Activated B cell treated with CpG ODN at 0.5 μM for 24 hours (primary cell): ENCODE data around the gene OR52K2. TPM values are rescaled to one million over a fixed set of nuclear protein-coding genes. Genes with fewer than 3 reads are reported as not detected.

Experiments used
- ATAC-seq: fragments of 200-7000 bp; cut with Tn5 transposase; one replicate; pipeline ENCODE4 v1.10.0; 2021; ENCODE audit warnings: low read depth, mild to moderate bottlenecking, moderate library complexity
- CTCF ChIA-PET: fragments of 350-600 bp; sonication (Branson Sonifier 250); formaldehyde crosslinking; loops from one replicate; lab custom pipeline; 2021; ENCODE audit warnings: antibody characterized with exemption; lab: Charles Lee
- POLR2A ChIA-PET: fragments of 350-600 bp; sonication (Branson Sonifier 250); formaldehyde crosslinking; loops from one replicate; lab custom pipeline; 2021; ENCODE audit warnings: antibody characterized with exemption; lab: Charles Lee
- DNase-seq: peaks from one replicate; pipeline ENCODE4 v3.0.0; 2022
- H3K27ac Mint-ChIP-seq: one replicate; pipeline ENCODE4 v1.8.0; 2020; ENCODE audit warnings: mixed read lengths
- H3K27me3 Mint-ChIP-seq: one replicate; pipeline ENCODE4 v1.8.0; 2021; ENCODE audit warnings: mixed read lengths
- H3K36me3 Mint-ChIP-seq: one replicate; pipeline ENCODE4 v1.8.0; 2021; ENCODE audit warnings: low read depth, mixed read lengths
- H3K4me1 Mint-ChIP-seq: one replicate; pipeline ENCODE4 v1.8.0; 2021; ENCODE audit warnings: mixed read lengths
- H3K4me3 Mint-ChIP-seq: one replicate; pipeline ENCODE4 v1.8.0; 2020; ENCODE audit warnings: mild to moderate bottlenecking, mixed read lengths
- H3K9me3 Mint-ChIP-seq: one replicate; pipeline ENCODE4 v1.8.0; 2020; ENCODE audit warnings: mixed read lengths
- intact Hi-C: fragments of 100-400 bp; cut with micrococcal nuclease; formaldehyde crosslinking; loops from one replicate; pipeline ENCODE4 v1.15.1; 2024
- total RNA-seq: library from RNA; stranded (reverse); gene quantifications from 2 replicates; pipeline ENCODE4 v1.2.3, GENCODE V29; 2022
- TF ChIP-seq, protein P1 (sequence below): fragments of 200-600 bp; IDR thresholded peaks from one replicate; pipeline ENCODE4 v1.8.0; 2022; ENCODE audit warnings: antibody characterized with exemption, mild to moderate bottlenecking

Gene OR52K2
- total RNA-seq, 1 donor from 2014 or later, result not detected

- ChIA-PET POLR2A (no interaction called here), CTCF (no interaction called here)
- DNase-seq (no peak), ATAC-seq (no peak)
- no peak overlapping the region for H3K4me3 Mint-ChIP-seq
- H3K36me3 Mint-ChIP-seq, result no peaks in the 10 kb centered on the region
- H3K9me3 Mint-ChIP-seq, result no peaks in the 10 kb centered on the region
- H3K27me3 Mint-ChIP-seq, result peaks cover 13% of the 10 kb centered on the region
- no peaks in the 10 kb centered on the region for H3K4me1 Mint-ChIP-seq
- H3K27ac Mint-ChIP-seq, result no peak overlapping the region
- intact Hi-C loops, result no loop called here
- TF ChIP-seq, protein P1, sequence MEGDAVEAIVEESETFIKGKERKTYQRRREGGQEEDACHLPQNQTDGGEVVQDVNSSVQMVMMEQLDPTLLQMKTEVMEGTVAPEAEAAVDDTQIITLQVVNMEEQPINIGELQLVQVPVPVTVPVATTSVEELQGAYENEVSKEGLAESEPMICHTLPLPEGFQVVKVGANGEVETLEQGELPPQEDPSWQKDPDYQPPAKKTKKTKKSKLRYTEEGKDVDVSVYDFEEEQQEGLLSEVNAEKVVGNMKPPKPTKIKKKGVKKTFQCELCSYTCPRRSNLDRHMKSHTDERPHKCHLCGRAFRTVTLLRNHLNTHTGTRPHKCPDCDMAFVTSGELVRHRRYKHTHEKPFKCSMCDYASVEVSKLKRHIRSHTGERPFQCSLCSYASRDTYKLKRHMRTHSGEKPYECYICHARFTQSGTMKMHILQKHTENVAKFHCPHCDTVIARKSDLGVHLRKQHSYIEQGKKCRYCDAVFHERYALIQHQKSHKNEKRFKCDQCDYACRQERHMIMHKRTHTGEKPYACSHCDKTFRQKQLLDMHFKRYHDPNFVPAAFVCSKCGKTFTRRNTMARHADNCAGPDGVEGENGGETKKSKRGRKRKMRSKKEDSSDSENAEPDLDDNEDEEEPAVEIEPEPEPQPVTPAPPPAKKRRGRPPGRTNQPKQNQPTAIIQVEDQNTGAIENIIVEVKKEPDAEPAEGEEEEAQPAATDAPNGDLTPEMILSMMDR, result no peak
Observed at GRCh38 chr11:4433856-4434255, 15.2 kb upstream of the OR52K2 start.

GRCh38 chr11:4436411-4436810 lies 12.7 kb upstream of the OR52K2 start:
- TF ChIP-seq, protein P1, result no peak
- no peak for ATAC-seq
- intact Hi-C loops, result loop anchor here (5.0 kb wide), 1 partner anchor 1071 kb away; the partner anchor contains the start of gene UBQLN3
- Mint-ChIP-seq H3K27me3 (peaks cover 9% of the 10 kb centered on the region), H3K4me3 (no peak overlapping the region), H3K36me3 (no peaks in the 10 kb centered on the region), H3K9me3 (no peaks in the 10 kb centered on the region), H3K4me1 (no peaks in the 10 kb centered on the region), H3K27ac (no peak overlapping the region)
- DNase-seq, result no peak
- CTCF ChIA-PET, result no interaction called here
- POLR2A ChIA-PET, result no interaction called here

GRCh38 chr11:4441515-4441914 lies 7.6 kb upstream of the OR52K2 start:
- intact Hi-C loops, result no loop called here
- TF ChIP-seq, protein P1, result no peak
- ATAC-seq, result no peak
- H3K9me3 Mint-ChIP-seq, result no peaks in the 10 kb centered on the region
- no peak overlapping the region for H3K27ac Mint-ChIP-seq
- H3K4me1 Mint-ChIP-seq, result no peaks in the 10 kb centered on the region
- no peak for DNase-seq
- no peaks in the 10 kb centered on the region for H3K36me3 Mint-ChIP-seq
- H3K4me3 Mint-ChIP-seq, result no peak overlapping the region
- H3K27me3 Mint-ChIP-seq, result peaks cover 3% of the 10 kb centered on the region
- ChIA-PET POLR2A (no interaction called here), CTCF (no interaction called here)

GRCh38 chr11:4443232-4443891 lies 5.7 kb upstream of the OR52K2 start:
- Mint-ChIP-seq H3K9me3 (no peaks in the 10 kb centered on the region), H3K27me3 (peaks cover 3% of the 10 kb centered on the region), H3K27ac (no peak overlapping the region), H3K4me1 (no peaks in the 10 kb centered on the region), H3K36me3 (no peaks in the 10 kb centered on the region), H3K4me3 (no peak overlapping the region)
- ChIA-PET POLR2A (no interaction called here), CTCF (no interaction called here)
- ATAC-seq, result no peak
- intact Hi-C loops, result no loop called here
- DNase-seq, result no peak
- TF ChIP-seq, protein P1, result no peak

DNA sequence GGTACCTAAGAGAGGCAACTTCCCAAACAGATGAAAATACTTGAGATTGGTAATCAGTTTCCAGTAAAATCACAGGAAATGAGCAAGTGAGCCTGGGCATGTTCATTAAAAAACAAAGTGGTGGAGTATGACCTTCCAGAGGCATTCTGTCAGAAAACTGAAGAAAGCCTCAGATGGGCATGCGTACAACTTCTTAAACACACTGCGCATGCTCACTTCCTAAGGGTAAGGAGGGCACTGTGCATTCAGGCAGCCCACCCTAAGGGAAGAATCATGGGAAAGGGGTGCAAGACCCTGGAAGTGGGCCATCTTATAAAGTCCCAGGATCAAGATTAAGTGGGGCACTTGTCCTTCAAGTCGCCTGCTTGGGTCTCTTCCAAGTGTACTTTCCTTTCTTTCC lies 4.0 kb downstream of the OR52K2 start:
- TF ChIP-seq, protein P1, result no peak
- intact Hi-C loops, result no loop called here
- H3K27me3 Mint-ChIP-seq, result no peaks in the 10 kb centered on the region
- no peaks in the 10 kb centered on the region for H3K36me3 Mint-ChIP-seq
- H3K9me3 Mint-ChIP-seq, result peaks cover 9% of the 10 kb centered on the region
- ATAC-seq (no peak), DNase-seq (no peak)
- no peak overlapping the region for H3K4me3 Mint-ChIP-seq
- H3K27ac Mint-ChIP-seq, result no peak overlapping the region
- CTCF ChIA-PET, result no interaction called here
- POLR2A ChIA-PET, result no interaction called here
- peaks cover 13% of the 10 kb centered on the region for H3K4me1 Mint-ChIP-seq
